Ecto neural progenitor cell (in vitro differentiated cells): ENCODE data around the gene GRM7.

ENCODE experiments used
- DNase-seq: peaks from one replicate; pipeline ENCODE4 v3.0.0-alpha.2; 2018; ENCODE audit warnings: low spot score

Gene GRM7

DNA sequence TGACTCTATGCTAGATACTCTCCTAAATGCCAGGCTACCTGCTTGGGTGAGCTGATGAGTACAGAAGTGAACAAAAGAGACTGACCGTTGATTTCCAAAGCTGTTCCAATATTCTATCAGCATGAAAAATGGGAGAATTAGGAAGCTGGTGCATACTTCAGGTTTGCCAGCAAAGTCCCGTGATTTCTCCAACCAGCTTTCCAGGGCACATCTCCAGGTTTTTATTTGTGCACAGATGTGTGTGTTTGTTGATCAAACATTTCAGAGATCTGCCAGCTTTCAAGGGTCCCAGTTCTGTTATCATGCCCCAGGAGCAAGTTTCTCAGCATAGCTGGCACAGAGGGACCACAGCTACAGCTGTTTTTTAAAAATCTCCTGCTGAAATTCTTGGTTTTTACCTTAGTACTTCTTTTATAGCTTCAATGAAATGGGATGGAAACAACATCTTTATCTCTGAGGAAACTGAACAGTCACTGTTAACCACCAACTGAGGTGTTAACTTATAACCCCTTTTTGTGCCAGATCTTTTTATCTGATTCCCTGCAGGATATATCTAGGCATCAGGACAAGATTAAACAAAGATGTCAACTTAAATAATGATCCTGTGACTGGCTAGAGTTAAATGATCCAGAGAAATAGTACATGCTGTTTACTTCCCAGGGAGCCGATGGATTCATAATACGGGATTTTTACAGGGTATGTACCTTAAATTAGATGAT, 380.8 kb downstream of the GRM7 start:
- no peak for DNase-seq

DNA sequence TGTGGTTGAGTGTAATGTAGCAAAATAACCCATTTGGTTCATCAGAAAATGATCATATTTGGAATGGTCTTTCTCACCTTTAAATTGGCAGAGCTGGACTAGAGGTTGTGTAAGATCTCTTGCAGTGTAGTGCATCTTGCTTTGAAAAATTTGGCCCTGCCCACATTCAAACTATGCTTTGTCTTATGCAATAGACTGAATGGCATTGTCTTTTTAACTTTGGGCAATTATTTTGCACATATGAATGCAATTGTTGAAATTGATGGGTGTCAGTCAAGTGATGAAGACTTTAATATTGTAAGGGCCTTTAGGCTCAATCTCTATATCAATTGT, 381.4 kb downstream of the GRM7 start:
- no peak for DNase-seq

GRCh38 chr3:7249493-7250076, 388.7 kb downstream of the GRM7 start:
- DNase-seq, result no peak

DNA sequence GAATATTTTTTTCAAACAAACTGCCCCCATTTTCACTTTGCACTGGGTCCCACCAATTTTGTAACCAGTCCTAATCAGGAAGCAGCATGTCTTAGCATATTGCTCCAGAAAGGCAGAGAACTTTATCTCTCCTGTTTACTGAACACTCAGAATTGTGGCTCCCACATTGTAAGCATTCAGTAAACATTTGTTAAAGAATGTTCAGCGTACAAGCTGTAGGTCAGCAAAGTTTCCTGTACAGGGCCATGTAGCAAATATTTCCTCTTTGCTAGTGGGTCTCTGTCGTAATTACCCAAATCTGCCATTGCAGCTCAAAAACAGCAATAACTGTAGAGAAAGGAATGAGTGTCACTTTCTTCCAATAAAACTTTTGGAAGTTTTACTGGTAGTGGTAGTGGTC, 393.3 kb downstream of the GRM7 start:
- no peak for DNase-seq

- no peak for DNase-seq
These were observed 400.1 kb downstream of the GRM7 start for GRCh38 chr3:7260975-7261374.

- DNase-seq, result no peak
These were observed 402.7 kb downstream of the GRM7 start for GRCh38 chr3:7263347-7264195.

- no peak for DNase-seq
These were observed 403.2 kb downstream of the GRM7 start for GRCh38 chr3:7264196-7264526.

- DNase-seq, result no peak
These were observed 404.8 kb downstream of the GRM7 start for GRCh38 chr3:7265736-7266135.

GRCh38 chr3:7266551-7266950, 405.6 kb downstream of the GRM7 start:
- DNase-seq, result no peak

- no peak for DNase-seq
These were observed 409.8 kb downstream of the GRM7 start for GRCh38 chr3:7270731-7271130.

DNA sequence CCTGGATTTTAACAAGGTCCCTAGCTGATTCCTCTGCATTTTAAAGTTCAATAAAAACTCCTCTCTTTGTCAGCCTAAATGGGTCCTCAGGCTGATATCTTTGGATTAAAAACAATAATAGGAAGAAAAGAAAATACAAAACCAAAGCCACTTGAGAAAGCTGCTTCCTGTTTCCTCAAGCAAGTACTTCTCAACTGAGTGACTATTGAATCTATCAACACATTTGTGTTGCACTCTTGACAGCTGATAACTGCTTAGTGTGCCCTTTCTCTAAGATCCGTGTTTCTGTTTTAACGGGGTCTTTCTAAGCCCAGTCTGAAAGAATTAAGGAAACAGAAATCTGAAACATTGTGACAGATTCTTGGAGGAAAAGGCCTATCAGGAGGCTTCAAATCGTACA, 410.7 kb downstream of the GRM7 start:
- DNase-seq, result no peak

- no peak for DNase-seq
These were observed 411.3 kb downstream of the GRM7 start for GRCh38 chr3:7272203-7272602.

DNA sequence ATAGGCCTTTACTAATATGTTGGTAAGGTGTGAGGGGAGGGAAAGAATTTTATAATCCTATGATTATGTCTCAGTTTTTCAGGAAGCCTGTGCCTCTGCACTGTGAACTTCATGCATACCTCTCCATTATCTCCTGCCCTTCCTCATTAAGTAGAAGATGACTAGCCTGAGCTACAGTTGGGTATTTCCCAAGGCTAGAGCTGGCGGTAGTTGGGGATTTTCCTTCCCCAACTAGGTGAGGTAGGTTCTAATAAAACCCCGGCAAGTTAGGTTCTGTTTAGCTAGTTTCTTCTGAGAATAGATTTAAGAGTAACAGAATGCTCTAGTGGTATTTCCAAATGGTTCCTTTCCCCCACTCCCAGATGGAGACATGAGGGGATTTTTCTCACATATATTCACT, 414.5 kb downstream of the GRM7 start:
- no peak for DNase-seq

DNA sequence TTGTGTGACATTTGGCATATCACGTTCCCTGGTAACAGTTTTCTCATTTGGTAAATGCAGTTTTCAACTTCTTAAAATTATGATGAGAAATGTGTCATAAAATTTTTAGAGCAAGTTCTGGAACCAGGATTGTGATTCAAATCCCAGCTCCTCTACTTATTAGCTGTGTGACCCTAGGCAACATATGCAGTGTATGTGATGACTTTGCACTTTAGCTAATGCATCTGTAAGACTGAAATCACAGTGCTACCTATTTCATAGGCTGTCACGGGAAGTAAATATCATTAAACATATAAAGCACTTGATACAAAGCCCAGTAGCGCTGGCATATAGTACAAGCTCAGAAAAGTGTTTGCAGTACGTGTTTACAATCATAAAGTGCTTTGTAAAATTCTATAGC, 419.4 kb downstream of the GRM7 start:
- DNase-seq, result no peak

DNA sequence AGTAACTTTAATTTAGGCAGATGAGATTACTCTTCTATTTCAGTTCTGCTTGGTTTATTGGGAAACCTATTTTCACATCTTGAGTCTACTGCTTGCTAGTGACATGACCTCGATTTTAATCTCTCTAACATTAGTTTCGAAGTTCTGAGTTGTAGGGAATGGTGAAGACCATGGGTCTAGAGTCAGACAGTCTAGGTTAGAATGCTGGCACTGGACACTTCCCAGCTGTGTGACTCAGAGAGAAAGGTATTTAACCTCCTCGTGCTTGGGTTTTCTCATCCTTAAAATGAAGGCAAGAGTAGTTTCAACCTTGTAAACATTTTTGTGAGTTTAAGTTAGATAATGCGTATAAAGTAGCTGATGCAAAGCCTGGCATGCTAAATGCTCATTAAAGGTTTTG, 422.1 kb downstream of the GRM7 start:
- no peak for DNase-seq

GRCh38 chr3:7285505-7285904, 424.6 kb downstream of the GRM7 start:
- no peak for DNase-seq

- no peak for DNase-seq
These were observed 427.2 kb downstream of the GRM7 start for GRCh38 chr3:7288133-7288532.

DNA sequence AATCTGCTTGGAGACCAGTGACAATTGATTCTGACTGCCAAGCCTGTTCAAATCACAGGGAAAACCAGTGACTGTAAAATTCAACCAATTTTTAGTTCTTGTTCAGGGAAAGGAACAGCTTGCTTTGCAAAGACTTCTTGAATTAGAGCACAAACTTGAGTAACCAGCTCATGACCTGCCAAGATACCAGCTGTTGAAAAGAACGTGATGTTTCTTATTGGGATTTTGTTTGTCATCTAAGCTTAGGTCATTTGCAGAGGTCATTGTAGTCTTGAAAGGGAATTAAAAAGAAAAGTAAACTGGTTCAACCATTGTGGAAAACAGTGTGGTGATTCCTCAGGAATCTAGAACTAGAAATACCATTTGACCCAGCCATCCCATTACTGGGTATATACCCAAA, 428.2 kb downstream of the GRM7 start:
- no peak for DNase-seq

DNA sequence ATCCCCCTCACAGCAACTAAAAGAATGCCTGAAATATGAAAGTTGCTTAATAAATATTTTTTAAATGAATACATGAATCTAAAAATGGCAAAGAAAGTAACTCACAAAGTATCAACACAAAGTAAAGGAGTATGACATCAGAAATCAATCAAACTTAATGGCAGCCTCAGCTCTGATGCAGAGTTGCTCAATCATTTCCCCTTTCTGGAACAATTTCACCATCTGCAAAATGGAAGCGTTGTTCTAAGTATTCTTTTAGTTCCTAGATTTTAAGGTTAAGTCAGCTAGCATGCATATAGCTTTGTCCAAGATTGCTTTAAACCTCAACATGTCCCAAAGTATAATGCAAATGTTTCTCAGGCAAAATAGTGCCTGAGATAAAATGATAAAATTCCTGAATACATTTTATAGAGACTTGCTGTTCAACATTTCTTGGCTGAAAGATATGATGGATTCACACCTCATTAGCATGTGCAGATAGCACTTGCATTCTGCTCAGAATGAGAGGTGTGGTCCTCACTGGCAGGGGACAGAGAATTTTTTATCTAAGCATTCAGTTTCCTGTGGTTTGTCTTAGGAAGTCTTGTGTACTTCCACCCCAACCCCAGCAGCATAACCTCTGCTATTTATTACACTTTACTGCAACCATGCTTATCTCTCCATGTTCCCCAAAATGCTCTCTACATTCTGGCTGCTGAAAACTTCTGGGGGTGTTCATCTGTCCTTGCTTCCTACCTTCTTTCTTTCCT, 429.3 kb downstream of the GRM7 start:
- no peak for DNase-seq

DNA sequence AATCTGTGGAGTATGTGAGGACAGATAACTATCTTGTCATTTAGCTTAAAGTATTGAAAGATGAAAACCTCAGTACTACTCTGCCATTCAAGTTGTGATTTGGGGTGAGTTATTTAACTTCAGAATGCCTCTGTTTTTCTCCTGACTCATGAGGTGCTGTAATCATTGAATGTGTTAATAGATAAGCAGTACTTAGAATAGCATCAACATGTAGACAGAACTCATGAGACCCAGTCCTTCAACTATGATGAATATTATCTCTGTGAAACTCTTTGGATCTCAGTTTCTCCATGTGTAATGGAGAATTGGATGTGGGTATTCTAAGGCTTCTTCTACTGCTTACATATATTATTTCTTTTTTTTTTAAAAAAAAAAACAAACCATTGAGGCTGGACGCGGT, 431.4 kb downstream of the GRM7 start:
- no peak for DNase-seq

DNA sequence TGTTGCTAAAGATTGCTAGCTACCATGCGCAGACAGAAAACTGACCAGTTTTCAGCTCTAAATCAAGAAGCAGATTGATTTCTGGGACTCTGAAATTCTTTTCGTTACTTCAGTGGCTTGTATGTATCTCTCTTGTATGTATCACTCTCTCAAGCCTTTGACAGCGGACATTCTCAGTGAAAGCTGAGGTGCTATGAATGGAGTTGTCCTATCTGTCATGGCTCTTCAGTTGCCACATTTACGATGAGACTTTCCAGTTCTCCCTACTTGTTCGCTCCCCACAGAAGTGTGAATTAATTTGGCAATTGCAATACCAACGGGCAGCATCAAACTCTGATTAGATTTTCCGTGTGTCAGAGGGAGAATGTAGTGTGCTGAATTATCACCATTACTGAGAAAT, 432.4 kb downstream of the GRM7 start:
- DNase-seq, result no peak

DNA sequence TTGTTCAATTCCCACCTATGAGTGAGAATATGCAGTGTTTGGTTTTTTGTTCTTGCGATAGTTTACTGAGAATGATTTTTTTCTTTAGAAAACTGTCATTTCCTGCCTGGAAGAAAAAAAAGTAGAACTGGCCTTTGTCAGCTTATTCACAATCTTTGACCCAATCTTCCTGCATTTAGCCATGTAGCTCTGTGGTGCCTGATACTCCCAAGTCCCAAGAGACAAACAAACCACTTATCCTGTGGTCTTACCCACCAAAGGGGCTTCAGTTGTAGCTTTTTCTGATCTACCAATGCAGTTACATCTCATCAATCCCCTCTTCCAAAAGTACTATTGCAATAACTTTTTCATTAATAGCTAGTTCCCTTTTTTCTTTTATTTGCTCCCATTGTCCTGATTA, 444.6 kb downstream of the GRM7 start:
- no peak for DNase-seq

DNA sequence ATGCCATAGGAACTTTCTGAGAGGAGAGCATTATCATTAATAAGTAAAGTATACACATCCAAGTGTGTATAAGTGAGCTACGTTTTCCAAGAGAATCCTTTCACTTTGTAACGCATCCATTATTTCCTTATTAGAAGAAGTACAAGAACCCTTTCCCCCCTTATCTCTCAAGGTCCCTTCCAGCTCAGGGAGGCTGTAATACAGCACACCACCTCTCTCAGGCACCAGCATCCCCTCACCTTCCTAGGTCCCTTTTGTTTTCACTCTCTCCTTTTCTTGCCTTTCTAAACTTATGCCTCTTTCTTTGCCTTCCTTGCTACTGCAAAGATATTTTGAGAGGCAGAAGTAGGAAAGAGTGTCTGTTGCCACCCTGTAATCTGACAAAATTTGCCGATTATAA, 446.0 kb downstream of the GRM7 start:
- DNase-seq, result no peak
